Muscle of arm (tissue), 12 donors: ENCODE data around the gene TBC1D1. TPM values are rescaled to one million over a fixed set of nuclear protein-coding genes. Genes with fewer than 3 reads are reported as not detected.

Experiments
- DNase-seq: peaks from one replicate; pipeline ENCODE4 v3.0.0-alpha.2; 2013
- polyA plus RNA-seq, 12 donors: library from polyadenylated mRNA; unstranded; fragments of 120-200 nt; gene quantifications; one replicate each; pipeline ENCODE4 v1.2.1, GENCODE V29; 2013; ENCODE audit not compliant: insufficient read length in 12 of 12

TBC1D1 gene
- polyA plus RNA-seq, 12 donors = 36.0 to 71.2 (median 61.3) TPM; not detected in 1

DNA sequence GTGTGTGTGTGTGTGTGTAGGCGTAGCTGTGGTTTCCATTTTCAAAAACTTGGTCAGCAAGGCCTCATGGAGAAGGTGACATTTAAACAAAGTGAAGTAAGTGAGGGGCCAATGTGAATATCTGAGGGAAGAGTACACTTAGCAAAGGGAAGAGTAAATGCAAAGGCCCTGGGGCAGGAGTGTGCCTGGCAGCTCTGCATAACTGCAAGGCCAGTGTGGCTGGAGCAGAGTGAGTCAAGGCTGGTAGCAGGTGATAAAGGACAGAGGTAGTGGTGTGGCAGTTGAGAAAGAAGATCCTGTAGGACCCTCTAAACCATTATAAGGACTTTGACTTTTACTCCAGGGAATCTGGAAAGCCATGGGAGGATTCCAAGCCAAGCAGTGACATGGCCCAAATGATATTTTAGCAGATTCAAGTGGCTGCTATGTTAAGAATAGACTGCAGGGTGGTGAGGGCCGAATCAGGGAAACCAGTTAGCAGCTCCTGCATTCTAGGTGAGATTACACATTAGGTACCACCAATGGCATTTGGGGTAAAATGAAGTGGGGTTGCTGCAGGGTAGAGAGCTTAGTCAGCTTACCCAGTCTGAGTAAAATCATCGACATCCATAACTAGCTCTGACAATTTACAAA, 5.9 kb upstream of the TBC1D1 start:
- DNase-seq = no peak

DNA sequence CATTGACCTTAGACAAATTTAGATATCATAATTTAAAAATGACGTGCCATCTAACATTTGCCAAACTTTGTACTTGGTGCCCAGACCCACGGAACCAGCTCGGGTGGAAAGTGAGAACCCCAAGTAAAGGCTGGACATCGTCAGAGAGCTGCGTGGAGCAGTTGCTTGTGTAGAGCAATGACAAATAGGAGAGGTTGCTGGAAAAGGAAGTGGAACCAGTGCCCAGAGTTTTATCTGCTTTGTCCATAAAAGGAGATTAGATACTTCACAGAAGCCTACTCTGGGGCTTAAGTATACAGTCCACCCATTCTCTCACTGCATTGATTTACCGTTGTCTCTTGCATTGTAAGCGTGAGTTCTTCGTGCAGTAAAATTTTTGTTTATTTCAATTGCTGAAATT, 5.4 kb upstream of the TBC1D1 start:
- DNase-seq = no peak

DNA sequence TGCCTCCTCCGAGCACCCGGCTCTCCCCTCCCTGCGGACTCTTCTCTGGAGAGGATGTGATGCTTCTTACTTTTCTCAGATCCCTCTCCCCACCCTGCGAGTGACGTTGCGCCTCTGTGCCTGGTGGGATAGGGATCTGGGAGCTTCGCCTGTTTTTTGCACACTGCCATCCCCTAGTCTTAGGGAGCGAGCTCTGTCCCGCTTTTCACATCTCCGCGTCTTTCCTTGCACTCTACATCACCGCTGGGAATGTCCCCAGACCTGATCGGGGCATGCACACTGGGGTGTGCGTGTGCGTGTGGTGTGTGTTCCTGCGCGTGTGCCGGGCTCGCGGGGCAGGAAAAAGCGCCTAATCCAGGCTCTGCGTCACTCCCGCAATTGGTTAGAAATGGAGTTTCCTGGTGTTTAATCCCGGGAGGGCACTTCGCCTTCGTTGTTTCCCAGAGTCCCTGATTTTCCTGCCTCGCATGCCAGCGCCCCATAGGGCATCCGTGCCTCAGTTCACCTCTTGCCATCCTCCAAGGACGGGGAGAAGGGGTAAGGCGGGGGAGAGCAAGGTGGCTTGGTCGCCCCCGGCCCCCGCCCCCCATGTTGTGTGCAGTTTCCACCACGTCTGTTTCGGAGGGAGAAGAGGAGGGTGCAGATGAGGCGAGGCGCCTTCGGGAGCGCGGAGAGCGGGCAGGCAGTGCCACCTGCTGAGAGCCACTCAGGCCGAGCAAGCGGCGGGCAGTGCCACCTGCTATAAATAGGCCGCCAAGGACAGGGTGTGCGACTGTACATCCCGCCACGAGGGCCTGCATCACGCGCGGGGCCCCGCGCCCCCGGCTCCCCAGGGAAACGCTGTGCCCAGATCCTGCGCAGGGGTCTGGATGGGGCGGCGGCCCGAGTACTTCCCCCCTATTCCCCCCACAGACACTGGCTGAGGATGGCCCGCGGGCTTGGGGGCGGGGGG, 759 bp upstream of the TBC1D1 start:
- no peak for DNase-seq

DNA sequence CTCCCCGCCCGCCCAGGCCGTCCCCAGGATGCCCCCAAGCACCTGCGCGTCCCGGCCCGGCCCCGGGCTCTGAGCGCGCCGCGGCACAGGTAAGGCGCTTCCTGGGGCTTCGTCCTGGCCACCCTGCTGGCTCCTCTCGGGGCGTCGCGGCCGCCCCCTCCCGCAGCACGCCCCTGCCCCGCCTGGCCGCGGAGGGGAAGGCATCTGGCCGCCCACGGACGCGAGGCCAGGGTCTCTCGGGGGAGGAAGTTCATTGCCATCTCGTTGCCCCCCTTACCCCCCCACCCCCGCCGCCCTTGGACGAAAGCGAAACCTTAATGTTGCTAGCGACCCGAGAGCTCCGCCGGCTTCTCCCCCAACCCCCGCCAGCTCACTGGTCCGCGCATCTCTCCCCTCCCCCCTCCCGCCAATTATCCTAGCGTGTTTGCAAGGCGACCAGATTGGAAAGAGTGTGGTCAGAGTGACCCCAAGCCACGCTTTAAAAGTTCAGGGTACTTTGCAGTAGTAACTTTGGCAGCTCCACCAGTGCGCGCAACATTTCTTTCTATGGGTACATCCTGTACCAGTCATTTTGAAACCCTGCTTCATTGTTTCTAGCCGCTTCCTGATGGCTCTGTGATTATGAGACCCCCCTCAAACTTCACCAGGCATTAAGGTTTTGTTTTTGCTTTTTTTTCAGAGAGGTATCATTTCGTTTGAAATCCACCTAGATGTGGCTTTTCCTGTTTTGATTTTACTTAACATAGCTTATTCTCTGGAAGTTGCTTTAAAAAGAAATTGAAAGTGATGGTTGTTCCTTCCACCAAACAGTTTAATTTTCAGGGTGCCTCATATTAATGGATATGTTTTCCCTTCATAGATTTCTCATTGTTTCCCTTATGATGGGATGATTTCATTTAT, 626 bp downstream of the TBC1D1 start:
- no peak for DNase-seq

DNA sequence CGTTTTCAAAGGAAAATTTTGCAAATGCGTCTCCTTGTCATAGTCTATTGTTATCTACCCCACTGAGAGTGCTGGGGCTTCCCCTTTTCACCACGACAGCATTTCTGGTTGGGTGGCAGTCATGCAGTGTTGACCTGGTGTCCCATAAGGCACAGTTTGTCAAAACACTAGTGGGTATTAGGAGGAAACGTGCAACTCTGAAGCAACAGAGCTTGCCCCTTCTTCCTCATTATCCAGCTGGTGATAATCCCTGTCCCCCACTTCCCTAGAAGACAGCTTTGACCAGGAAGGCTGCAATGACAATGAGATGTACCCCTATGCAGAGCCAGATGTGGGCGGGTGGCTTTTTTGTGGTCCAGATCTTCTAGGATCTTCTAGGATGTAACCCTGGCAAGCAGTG, 1.8 kb downstream of the TBC1D1 start:
- no peak for DNase-seq

DNA sequence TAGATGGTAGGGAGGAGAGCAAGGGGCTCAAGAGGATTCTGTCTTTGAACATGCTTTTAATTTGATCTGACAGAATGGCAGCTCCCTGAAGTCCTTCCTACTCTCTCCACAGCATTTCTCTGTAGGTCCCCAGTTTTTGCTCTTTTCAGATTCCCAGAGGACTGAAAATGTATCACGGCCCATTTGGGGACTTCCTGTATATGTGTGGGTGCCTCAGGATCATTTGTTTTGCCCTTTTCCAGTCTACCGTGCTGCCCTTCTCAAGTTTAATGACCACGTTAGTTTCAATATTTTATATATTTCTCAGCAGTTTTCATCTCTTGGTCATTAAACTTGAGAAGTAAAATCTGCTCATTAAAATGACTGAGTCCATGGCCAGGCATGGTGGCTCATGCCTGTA, 2.3 kb downstream of the TBC1D1 start:
- DNase-seq = no peak

DNA sequence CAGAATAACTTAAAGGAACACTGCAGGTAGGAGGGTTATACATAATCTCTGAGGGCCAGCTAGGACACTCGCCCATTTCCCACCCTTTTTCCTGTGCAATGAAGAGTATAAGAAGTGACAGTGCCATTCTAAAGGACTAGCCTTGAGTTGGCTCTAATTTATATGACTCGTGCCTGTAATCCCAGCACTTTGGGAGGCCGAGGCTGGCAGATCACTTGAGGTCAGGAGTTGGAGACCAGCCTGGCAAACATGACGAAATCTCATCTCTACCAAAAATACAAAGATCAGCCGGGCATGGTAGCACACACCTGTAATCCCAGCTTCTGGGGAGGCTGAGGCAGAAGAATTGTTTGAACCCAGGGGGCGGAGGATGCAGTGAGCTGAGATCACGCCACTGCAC, 4.4 kb downstream of the TBC1D1 start:
- no peak for DNase-seq

DNA sequence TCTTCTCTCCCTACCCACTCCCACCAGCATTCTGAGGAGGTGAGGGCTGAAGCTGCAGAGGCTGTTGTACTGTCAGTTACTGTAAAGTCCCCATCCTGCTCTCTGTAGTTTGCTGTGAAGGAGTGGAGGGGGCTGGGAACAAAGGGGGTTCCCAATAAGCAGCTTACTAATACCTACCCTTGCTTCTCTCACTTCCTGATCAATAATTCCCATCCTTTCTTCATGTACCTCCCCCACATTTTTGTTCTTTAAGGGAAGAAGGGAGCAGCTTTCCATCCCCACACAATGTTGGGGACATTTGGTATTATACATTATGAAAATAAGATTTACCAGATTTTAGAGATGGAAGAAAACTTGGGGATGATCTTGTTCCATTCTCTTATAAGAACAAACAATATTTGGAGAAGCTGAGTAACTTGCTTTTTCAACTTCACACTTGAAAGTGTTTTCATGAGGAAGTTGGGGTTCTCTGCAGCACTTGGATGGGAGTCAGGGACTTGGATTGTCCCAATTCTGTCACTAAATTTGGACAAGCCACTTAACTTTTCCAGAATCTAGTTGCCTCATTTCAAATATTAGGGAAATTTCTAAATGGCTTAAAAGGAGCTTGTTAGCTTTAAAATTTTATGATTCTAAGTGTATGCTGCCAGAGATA, 5.4 kb downstream of the TBC1D1 start:
- no peak for DNase-seq

DNA sequence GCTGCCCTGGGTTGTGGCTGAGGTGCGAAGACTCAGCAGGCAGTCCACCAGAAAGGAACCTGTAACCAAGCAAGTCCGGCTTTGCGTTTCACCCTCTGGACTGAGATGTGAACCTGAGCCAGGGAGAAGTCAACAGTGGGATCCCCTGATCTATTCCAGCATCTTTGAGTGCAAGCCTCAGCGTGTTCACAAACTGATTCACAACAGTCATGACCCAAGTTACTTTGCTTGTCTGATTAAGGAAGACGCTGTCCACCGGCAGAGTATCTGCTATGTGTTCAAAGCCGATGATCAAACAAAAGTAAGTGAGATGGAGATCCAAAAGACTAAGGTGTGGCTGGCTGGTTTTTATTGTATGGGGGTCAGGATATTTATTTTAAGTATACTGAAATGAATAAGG, 11.3 kb downstream of the TBC1D1 start:
- no peak for DNase-seq

DNA sequence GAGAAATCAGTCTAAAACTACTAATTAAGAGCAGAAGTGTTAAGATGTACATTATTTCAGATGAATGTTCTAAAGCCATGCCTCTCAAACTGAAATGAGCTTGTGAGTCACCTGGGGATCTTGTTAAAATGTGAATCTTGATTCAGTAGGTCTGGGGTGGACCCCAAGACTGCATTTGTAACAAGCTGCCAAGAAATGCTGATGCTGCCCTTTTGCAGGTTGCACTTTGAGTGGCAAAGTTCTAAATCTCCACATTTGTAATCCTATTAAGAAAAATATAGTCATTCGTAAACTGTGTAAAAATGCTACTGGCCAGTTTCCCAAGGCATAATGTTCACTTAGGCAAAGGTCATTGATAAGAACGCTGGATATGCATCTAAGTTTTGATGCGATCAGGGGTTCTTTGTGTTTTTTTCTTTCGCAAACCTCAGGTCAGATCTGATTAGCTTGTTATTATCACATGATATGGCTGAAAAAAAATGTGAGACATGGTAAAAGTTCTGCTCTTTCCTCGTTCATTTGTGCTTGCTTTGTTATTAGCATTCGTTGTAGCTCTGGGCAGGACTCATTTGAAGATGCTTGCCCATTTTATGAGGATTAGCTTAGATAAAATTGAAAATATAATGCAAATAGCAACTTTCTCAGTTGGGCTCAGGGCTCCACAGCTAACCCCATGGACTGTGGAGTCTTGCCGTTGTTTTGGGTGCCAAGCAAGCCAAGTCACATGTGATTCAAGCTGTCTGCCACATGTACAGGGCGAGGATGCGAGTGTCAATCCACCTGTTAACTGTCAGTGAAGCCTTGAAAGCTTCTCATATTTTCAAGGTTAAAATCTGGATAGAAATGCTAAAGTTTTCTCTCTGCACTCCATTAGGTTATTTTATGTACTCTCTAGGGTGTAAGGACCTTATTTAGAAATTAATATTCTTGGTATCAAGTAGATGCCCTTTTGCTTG, 12.1 kb downstream of the TBC1D1 start:
- no peak for DNase-seq

DNA sequence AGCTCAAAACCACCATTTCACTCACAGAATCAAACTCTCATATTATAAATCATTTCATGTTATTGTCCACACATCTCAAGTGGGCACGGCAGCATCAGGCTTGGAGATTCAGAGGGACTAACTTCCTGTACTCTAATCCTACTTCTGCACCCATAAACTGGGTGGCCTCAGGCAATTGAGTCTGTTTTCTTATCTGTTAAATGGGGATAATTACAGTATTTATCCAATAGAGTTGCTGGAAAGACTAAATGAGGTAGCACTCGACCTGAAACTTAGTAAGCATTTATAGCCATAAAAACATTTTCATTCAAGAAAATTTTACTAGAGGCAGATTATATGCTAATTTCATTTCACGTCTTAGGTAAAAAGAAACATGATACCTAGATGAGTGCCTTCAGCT, 13.0 kb downstream of the TBC1D1 start:
- no peak for DNase-seq

DNA sequence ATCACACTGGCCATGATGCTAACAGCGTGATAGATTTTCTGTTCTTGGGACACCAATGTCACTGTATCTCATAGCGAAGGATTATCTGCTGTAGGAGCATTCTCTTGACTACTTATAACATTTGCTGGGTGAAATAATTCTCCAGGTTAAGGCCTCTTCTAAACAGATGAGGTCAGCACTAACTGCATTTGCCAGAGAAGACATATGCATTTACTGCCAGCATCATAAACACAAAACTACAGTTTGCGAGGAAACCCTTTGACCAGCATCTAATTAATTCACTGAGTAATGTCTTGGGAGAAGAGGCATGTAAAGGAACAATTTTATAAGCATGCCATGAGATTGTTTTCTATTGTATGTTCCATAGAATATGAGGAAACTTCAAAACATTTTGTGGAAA, 13.9 kb downstream of the TBC1D1 start:
- DNase-seq = no peak

DNA sequence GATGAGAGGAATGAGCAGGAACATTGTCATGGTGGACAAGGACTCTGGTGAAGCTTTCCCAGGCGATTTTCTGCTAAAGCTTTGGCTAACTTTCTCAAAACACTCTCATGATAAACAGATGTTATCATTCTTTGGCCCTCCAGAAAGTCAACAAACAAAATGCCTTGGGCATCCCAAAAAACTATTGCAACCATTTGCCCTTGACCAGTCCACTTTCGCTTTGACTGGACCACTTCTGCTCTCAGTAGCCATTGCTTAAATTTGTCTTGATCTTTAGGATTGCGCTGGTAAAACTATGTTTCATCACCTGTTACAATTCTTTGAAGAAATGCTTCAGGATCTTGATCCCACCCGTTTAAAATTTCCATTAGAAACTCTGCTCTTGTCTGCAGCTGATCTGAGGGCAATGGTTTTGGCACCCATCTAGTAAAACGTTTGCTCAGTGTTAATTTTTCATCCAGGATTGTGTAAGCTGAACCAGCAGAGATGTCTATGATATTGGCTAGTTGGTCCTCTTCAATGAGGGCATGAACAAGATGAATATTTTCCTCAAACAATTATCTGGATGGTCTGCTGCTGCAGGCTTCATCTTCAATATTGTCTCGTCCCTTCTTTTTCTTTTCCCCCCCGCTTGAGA, 14.8 kb downstream of the TBC1D1 start:
- no peak for DNase-seq

DNA sequence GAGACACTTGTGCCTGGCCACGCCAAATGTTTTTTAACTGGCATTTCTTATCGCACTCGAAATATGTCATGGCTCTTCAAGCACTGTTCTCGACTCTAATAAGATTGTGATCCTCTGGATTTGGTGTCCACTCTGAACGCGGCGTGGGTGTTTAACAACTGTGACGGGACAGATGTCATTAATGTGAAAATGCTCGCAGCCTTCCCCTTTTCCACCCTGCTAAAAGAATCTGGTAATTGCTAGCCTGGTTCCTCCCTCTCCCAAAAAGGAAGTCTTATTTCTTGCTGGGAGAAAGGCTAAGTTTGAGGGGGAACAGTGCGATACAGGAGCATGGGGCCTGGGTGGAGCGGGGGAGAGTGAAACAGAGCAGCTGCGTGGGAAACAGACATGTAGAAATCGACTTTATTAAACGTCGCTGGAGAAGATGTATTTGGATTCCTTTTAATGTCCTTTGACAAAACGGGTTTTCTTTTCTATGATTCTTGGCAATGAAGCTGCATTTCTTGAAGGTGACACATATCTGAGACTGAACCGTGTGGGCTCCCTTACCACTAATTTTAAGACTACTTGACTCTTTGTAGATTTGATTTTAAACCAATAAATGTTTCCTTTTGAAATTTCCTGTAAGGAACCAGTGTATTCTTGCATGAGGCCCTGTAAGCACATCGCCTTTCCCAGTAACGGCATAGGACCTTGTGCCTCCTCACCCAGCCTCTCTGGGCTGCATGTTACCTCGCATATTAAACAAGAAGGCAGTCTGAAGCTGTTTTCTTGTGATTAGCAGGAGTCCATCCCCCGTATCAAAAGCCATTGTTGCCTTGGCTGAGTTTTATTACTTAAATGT, 17.8 kb downstream of the TBC1D1 start:
- no peak for DNase-seq

DNA sequence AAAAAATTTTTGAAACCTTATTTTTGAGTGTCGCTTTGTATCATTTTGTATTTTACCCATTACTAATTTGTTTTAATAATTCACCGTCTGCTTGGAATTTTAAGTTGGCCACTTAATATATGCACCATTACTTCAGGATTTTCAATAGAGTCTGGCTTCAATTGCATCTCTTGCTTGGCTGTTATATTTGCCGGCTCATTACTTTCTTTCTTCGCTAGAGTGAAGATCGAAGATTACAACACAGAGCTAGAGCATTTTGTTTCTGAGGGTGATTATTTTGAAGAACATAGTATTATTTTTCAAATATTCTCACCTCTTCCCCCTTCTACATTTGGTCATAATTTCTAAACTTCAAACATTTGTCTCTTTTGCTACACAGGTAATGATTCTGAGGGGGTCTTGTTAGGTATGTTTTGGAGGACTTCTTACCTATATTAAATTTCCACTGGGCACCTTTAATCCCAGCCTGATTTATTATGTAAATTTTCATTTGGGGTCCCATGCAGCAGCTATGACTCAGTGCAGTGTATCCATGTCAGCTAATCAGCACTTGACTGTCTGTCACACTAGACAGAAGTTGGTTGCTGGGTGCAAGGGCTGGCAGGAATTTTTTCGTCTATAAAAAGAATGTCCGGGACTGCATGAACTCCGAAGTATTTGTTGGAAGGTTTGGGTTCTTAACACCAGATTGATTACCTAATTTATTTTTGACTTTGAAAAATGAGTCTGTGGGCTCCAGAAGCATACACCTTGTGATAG, 18.6 kb downstream of the TBC1D1 start:
- no peak for DNase-seq

DNA sequence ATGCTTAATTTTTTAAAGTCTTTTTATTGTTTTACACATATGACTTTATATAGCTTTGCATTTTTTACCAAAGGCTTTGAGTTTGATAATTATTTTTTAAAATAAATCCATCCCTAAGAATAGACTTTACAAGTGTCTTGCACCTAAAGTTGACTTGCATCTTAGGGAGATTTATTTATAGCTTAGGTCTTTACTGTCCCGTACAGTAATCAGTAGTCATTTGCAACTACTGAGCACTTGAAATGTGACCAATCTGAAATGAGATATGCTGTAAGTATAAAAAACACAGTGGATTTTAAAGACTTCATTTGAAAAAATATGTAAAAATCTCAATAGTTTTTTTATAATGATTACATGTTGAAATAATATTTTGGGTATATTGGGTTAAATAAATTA, 19.2 kb downstream of the TBC1D1 start:
- no peak for DNase-seq

DNA sequence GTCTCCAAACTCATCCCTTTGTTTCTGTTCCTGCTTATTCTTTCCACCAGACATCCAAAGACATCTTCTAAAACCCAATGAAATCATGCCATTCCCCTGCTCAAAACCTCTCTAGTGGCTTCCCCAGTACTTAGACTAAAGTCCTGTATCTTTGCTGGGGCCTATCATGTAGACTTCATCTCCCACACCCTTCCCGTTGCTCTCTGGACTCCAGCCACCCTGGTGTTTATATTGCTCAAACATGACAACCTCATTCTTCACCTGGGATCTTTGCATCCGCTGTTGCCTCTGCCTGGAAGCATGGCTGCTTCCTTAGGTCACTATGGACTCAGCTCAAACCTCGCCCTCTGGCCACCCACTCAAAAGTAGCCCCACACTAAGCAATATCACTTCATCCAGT, 23.7 kb downstream of the TBC1D1 start:
- DNase-seq = no peak

DNA sequence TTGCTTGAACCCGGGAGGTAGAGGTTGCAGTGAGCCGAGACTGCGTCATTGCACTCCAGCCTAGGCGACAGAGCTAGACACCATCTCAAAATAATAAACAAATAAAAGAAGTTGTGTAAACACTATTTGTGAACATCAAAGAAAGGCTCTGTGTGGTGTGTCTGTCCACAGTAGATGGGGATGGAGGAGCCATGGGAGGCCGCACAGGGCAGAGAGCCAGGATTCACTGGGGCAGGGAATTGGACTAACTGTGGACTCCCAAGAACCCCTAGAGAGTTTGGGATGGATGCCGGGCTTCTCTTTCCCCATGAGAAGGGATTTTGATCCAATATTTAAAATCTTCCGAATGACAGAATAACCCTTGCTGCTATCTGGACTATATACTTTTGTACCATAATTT, 26.5 kb downstream of the TBC1D1 start:
- DNase-seq = no peak
